GM23248 (cell line): Measurements from ENCODE around the gene CGAS.
"Not testable (repeated sequence)": the region's sequence is repeated elsewhere in the genome, so short reads cannot be mapped to it uniquely, and the experiment has no call there.

Source experiments
- EZH2 ChIP-seq: fragments of 200-600 bp; sonication (generic); IDR thresholded peaks from 2 replicates; pipeline ENCODE4 v1.6.1; 2018; ENCODE audit warnings: antibody characterized with exemption, mild to moderate bottlenecking; ENCODE audit not compliant: insufficient read depth, poor library complexity, severe bottlenecking
- EZH2phosphoT487 ChIP-seq: fragments of 200-600 bp; sonication (generic); IDR thresholded peaks from 2 replicates; pipeline ENCODE4 v1.6.1; 2018; ENCODE audit warnings: antibody characterized with exemption, moderate library complexity, mild to moderate bottlenecking, low read depth; ENCODE audit not compliant: insufficient read depth

- not testable (repeated sequence) for TF ChIP-seq EZH2phosphoT487, EZH2
These were observed 59.9 kb downstream of the CGAS start for GRCh38 chr6:73392188-73392587.
